ENCODE data around the gene GARNL3. TPM values are rescaled to one million over a fixed set of nuclear protein-coding genes. Genes with fewer than 3 reads are reported as not detected.

Gene GARNL3
- total RNA-seq, 1 experiment from 2014 or later, result 1.1 TPM

DNA sequence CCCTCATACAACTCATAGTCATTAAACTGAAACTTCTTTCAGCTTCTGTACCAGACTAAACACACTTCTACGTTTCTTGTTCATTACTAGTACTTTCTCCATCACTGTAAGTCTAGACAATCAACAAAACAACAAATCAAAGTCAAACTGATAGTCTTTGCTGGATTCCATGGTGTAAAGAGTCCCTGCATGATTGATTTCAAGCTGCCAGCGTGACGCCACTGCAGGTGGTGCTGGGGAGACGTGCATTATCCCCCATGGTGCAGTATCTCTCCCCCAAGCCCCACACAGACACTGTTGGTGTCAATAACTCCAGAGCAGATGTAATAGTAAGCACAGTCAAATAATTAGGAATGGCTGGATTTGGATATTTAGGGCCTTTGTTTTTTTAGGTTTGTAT, 121.7 kb downstream of the GARNL3 start:
- no peak for DNase-seq (ENCODE audit: low spot score)

DNA sequence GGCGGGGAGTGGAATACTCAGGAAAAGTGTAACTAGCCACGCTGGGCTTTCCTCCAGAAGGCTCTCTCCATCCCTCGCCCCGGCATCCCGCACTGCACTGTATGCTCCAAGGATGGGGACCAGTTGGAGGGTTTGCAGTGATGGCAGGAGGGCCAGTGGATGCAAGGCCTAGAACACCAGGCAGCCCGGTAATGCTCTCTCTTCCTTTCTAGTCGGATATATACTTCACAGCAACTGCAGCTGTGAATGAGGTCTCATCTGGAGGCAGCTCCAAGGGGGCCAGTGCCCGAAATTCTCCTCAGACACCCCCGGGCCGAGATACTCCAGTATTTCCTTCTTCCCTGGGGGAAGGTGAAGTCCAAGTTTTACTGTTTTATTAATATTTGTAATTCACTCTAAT, 122.4 kb downstream of the GARNL3 start:
- DNase-seq (ENCODE audit: low spot score), result no peak

DNA sequence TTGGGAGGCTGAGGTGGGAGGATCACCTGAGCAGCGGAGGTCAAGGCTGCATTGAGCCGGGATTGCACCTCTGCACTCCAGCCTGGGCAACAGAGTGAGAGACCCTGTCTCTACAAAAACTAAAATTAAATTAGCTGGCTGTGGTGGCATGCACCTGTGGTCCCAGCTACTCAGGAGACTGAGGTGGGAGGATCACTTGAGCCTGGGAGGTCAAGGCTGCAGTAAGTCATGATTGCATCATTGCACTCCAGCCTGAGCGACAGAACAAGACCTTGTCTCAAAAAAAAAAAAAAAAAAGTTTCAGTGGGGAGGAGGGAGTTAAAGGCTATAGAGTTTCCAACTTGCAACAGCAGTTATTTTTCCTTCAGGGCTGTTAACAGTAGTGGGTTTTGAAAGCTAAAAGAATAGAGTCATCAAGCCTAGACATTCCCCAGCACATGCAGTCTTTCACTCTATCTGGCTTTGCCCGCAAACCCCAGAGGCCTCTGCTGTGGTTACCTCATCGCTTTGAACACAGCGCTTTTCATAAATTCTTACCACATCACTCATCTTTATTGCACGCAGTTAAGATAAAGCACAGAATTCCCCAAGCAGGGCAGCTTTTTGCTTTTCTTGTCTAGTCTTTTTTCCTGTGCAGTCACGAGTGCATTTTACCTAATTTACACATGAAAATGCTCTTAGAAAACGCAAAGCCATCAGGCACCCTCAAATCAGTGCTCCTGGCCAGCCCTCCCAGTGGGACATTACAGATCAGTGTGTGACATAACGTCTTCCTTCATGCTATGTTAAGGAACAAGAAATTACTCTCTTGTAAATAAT, 123.7 kb downstream of the GARNL3 start:
- DNase-seq (ENCODE audit: low spot score), result peak; percentile 98

DNA sequence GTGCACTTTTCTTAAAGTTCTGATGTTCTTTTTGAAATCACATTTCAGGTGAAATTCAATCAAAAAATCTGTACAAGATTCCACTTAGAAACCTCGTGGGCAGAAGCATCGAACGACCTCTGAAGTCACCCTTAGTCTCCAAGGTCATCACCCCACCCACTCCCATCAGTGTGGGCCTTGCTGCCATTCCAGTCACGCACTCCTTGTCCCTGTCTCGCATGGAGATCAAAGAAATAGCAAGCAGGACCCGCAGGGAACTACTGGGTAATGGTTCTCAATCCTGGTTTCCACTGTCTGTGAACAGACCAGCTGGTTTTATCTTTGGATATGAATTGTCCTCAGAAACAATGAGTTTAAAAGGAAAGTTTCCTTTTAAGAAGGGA, 124.3 kb downstream of the GARNL3 start:
- DNase-seq (ENCODE audit: low spot score), result no peak

DNA sequence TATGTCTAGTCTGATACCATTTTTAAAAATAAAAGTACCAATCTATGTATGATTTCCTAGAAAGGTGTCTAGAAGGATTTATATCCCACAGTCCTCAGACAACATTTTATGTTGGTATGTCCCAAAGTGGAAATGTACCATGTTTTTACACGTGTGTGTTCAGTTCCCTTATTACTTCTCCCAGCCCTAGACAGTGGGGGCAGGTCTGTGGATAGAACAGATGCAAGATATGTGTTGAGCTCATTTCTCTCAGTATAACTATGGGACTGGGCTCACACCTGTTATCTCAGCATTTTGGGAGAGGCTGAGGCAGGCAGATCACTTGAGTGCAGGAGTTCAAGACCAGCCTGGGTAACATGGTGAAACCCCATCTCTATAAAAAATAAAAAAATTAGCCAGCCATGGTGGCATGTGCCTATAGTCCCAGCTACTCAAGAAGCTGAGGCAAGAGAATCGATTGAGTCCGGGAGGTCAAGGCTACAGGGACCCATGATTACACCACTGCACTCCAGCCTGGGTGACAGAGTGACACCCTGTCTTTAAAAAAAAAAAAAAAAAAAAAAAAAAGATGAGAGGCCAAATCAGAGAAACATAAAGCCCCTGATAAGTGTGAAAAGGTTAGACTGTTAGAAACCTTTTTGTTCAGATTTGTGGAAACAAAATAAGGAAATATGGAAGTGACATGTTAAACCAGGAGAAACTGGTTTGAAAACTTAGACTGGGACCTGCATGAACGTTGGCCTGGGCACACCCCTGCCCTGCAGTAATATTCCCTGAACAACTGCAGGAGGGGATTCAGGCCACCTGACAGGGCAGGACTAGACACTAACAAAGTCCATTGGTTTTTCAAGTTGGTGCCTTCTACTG, 125.0 kb downstream of the GARNL3 start:
- DNase-seq (ENCODE audit: low spot score), result no peak

DNA sequence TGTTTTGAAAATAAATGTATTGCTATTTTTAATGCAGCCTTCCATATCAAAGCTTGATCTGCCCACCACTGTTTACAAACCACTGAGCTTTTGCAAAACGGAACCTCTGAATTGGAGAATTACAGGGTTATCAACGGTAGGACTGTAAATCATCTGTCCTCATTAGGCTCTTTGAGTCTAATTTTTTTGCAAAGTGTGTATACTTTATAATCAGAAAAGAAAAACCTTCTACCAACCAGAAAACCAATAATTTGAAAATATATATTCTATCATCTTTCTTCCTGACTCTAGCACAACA, 125.6 kb downstream of the GARNL3 start:
- no peak for DNase-seq (ENCODE audit: low spot score)

DNA sequence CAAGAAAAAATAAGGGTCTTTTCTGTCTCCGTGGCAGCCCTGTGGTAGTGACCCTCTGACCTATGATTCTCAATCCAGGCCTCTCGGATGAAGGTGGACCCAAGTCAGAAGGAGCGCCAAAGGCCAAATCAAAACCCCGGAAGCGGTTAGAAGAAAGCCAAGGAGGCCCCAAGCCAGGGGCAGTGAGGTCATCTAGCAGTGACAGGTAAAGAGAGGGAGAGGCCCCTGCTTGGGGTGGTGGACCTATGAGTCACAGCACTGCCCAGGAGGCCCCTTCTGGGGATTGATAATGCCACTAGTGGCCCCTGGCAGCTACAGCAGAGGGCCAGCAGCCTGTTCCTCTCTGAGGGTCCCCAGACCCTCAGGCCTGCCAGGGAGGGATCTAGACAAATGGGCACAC, 126.0 kb downstream of the GARNL3 start:
- no peak for DNase-seq (ENCODE audit: low spot score)

DNA sequence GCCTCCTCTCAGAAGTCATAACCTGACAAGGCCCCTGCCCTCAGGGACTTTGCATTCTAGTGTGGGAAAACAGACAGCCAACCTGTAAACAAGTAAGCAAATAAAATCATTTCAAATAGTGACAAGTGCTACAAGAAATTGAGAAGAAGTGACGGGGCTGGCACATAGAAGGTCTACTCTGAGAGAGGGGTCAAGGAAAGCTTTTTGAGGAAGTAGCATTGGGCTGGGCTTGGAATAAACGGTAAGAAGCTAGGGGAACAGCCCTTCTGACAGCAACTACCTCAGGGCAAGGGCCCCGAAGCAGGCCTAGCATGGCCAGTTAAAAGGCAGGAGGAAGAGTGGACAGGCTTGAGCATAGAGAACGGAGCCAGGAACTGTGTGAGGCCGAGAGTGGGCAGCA, 127.6 kb downstream of the GARNL3 start:
- no peak for DNase-seq (ENCODE audit: low spot score)

DNA sequence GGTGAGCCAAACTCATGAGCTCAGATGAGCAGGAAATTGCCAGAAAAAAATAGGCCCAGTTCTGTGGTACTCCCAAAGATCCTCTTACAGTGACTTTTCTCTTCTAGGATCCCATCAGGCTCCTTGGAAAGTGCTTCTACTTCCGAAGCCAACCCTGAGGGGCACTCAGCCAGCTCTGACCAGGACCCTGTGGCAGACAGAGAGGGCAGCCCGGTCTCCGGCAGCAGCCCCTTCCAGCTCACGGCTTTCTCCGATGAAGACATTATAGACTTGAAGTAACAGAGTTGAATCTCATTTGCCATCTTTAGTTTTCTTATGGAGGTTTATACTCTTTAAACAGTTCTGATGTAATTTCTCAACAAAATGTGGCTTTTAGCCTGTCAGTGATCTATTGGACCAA, 128.4 kb downstream of the GARNL3 start:
- DNase-seq (ENCODE audit: low spot score), result no peak

DNA sequence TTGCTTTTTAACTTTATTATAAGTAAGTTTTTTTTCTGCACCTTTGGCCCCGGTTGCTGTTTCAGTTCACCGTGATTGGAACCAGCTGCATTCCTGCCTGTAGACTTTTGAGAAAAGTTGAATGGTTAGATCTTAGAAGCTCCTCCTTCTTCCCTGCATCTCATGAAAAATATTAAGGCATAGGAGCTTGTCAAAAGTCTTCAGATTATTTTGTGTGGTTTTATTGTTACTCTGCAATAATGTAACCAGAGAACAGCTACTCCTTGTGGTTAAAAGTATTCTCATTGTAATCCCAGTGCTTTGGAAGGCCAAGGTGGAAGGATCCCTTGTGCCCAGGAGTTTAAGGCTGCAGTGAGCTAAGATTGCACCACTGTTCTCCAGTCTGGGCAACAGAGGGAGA, 129.1 kb downstream of the GARNL3 start:
- DNase-seq (ENCODE audit: low spot score), result peak; percentile 32

DNA sequence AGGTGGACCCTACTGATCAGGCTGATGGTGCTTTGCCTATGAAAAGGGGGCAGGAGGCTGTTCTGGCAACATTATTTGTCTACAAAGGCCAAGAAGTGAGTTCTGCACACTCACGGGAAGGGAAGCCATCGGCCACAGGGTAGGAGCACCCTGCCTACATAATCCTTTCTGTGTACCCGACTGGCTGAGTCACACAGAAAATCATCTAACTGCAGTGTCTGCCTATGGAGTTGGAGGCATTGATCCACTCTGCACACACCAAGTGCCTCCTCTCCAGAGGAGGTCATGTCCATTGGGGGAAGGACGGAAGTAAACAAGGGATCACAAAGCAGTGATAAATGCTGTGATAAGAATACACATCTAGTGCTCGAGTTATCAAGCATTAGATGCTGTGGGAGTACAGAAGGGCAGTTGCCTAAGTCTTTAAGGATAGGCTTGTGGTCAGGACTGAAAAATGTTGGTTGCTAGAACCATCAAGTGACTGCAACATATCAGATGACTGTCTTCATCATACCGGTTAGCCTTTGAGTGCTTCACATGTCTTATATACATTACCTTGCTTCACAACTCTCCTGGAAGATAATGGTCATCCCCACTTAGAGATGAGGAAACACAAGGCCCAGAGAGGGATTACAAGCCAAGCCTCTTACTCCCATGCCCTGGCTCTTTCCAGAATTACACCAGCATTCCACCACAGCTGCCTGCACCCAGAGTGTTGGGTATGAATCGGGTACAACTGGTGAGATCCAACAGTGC, 131.1 kb downstream of the GARNL3 start:
- no peak for DNase-seq (ENCODE audit: low spot score)

DNA sequence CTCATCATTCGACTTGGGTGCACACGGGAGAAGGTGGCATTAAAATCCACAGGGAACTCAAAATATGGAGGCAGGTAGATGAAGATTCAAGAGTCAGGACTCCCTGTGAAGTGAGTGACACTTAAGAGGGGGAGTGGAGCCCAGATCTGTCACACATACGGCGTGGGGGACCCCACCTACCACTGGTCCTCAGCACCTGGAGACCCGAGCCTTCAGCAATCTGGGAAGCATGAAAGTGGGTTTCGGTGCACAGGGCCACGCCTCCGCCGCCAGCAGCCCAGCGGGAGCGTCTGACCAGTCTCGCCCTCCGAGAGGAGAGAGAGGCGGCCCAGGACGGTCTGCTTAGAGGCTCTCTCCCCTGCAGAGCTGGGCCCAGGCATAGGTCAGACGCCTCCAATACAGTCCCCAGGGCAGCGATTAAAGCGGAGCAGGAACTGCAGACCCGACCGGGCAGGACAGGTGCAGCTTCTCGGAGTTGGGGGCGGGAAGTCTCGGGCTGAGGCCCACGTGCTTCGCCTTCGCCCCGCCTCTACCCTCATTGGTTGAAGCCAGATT, 131.8 kb downstream of the GARNL3 start:
- DNase-seq (ENCODE audit: low spot score), result no peak

DNA sequence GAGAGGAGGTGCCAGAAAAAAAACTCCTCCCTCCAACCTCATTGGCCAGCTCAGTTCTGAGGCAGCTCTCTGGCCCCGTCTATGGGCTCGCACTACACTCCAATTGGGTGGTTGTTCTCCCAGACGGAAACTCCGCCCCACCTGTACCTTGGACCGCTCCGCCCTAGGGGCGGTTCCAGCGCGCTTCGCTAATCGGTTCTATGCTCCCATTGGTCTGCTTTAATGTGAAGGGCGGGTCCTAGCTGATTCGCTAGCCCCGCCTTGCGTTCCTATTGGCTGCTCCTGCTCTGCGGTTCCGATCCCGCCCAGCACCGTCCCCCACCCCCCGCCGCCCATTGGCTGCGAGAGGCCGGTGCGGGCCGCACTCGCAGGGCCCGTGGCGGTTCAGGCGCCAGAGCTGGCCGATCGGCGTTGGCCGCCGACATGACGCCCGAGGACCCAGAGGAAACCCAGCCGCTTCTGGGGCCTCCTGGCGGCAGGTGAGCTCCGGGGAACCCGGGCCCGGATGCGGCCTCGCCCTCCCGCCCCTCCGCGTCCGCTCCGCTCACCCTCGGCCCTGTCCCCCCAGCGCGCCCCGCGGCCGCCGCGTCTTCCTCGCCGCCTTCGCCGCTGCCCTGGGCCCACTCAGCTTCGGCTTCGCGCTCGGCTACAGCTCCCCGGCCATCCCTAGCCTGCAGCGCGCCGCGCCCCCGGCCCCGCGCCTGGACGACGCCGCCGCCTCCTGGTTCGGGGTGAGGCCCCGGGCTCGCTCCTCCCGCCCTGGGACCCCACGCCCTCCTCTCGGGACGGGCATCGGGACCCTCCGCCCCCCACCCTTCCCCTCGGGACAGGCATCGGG, 132.5 kb downstream of the GARNL3 start, which contains the start of gene SLC2A8:
SLC2A8 (plus strand) TSS at position 362 of the 838 bp plus-strand sequence; CDS start at position 424, 62 bp downstream.
- peak; percentile 98 for DNase-seq (ENCODE audit: low spot score)

DNA sequence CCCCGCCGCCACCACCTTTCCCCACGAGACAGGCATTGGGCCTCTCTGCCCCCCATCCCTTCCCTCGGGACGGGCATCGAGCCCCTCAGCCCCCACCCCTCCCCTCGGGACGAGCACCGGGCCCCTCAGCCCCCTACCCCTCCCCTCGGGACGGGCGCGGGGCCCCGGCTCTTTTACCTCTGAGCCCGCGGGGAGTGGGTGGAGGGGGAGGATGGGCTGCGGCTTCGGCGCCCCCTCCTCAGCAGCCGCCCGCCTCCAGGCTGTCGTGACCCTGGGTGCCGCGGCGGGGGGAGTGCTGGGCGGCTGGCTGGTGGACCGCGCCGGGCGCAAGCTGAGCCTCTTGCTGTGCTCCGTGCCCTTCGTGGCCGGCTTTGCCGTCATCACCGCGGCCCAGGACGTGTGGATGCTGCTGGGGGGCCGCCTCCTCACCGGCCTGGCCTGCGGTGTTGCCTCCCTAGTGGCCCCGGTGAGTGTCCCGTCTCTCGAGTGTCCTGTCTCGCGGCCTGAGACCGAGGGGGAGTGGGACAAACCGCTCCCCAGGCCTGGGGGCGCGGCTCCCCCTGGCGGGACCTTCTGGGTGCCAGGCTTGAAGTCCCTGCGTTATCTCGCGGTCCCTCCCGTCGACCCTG, 133.2 kb downstream of the GARNL3 start:
- DNase-seq (ENCODE audit: low spot score), result no peak

DNA sequence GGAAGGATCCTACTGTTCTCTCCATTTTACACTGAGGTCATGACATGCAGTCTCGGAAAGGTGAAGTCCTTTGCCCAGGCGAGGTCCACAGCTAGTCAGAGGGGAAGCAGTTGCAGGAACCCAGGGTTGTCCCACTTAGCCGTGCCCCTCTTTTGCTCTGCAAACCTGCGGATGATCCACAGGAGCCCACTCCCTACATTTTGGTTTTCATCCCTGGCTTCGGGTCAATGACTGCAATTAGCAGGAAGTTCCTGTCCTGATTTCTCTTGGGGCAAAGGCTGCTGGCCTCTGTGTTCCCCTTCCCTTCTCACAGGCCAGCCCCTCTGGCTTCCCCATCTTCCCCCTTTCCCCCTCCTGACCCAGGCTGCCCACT, 133.7 kb downstream of the GARNL3 start:
- no peak for DNase-seq (ENCODE audit: low spot score)

DNA sequence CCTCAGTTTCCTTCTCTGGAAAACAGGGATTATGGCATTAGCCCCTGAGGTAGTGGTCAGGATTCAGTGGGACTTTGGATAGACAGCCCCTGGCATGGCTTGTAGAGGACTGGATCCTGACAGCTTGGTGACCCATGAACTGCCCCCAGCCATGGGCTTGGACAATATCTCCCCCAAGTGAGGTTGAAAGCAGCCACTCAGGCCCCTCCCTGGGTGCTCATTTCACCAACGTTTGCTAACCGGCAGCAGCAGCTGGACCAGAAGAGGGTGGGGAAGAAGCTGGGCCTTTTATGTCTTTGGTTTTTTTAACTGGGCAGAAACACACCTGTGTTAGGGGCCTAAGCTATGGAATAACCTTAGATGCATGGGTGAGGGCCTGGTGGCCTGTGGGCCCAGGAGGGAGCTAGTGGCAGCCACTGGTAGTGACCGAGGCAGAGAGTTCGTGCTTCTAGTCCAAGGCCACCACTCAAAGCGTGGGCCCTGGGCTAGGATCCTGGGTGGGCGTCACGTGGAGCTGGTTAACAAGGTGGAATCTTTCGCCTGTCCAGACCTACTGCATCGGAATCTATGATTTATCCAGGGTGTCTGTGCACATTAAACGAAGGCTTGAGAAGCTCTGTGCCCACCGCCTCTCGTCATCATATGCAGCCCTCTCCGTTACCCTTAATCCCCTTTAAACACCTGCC, 134.3 kb downstream of the GARNL3 start:
- DNase-seq (ENCODE audit: low spot score), result no peak

DNA sequence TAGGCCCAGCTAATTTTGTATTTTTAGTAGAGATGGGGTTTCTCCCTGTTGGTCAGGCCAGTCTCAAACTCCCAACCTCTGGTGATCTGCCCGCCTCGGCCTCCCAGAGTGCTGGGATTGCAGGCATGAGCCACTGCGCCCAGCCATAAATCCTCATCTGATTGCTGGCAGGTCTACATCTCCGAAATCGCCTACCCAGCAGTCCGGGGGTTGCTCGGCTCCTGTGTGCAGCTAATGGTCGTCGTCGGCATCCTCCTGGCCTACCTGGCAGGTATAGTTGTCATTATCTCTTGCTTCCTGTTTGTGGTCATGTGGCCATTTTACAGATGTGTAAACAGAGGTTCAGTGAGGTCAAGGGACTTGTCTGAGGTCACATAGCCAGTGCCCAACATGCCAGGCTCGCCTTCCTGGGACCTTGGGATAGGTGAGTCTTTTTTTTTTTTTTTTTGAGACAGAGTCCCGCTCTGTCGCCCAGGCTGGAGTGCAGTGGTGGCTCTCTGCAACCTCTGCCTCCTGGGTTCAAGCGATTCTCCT, 135.2 kb downstream of the GARNL3 start:
- no peak for DNase-seq (ENCODE audit: low spot score)

DNA sequence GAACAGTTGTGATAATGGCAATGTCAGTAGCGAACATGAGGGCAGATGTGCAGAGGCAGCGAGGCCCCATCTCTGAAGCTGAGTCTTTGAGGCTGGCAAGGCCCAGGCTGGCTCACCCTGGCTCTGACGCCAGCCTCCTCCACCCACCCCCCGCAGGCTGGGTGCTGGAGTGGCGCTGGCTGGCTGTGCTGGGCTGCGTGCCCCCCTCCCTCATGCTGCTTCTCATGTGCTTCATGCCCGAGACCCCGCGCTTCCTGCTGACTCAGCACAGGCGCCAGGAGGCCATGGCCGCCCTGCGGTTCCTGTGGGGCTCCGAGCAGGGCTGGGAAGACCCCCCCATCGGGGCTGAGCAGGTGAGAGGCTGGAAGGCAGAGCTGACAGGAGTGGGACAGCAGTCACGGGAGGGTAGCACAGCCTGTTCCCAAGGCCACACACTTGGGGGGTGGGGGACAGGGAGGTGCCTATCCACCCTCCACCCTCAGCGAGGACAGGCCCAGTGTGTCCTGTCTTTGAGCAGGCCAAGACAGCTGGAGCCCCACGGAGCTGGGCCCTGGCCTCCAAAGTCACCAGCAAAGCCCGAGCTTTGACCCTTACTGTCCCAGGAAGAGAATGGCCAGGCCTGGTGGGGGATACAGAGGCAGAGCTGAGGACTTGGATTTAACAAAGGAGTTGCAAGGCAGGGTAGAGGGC, 138.0 kb downstream of the GARNL3 start:
- DNase-seq (ENCODE audit: low spot score), result no peak

DNA sequence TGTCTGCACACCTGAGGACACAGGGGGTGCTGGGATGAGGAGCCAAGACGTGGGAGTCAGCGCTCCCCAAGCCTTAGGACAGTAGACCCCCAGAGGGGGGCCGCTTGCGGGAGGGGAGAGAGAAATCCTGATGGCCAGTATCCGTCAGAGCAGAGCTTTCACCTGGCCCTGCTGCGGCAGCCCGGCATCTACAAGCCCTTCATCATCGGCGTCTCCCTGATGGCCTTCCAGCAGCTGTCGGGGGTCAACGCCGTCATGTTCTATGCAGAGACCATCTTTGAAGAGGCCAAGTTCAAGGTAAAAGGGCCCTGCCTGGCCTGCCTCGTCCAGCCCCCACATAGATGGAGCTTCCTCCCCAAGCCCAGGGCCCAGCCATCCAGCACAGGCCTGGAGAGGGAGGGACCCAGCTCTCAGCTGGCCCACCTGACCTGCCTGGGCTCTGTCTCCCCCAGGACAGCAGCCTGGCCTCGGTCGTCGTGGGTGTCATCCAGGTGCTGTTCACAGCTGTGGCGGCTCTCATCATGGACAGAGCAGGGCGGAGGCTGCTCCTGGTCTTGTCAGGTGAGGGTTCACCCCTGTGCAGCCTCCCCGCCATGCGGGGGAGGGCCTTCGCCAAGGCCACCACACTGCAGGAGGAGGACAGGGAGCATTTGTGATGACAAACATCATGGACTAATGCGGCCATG, 139.1 kb downstream of the GARNL3 start:
- no peak for DNase-seq (ENCODE audit: low spot score)
